Adrenal gland (tissue), 5 donors: ENCODE measurements around the gene ZBED1.

Experiments used
- CTCF ChIP-seq, 6 experiments: fragments of 450-650 bp in 4 of 6; fragments of 200-600 bp in 2 of 6; sonication (generic) in 1 of 6; IDR thresholded peaks; 1 replicate in 5 of 6; 2 replicates in 1 of 6; pipeline versions ENCODE4 v1.5.1 to v1.8.0; 2016 to 2021; ENCODE audit warnings: antibody characterized with exemption in 6 of 6, mild to moderate bottlenecking in 2 of 6, moderate library complexity in 1 of 6
- POLR2A ChIP-seq, 2 donors: fragments of 450-650 bp; IDR thresholded peaks; one replicate each; pipeline ENCODE4 v1.6.1; 2017; ENCODE audit warnings: antibody characterized with exemption in 2 of 2, mild to moderate bottlenecking in 2 of 2, moderate library complexity in 1 of 2
- donor health status: DM: no; HTN: no; CAD: no.

DNA sequence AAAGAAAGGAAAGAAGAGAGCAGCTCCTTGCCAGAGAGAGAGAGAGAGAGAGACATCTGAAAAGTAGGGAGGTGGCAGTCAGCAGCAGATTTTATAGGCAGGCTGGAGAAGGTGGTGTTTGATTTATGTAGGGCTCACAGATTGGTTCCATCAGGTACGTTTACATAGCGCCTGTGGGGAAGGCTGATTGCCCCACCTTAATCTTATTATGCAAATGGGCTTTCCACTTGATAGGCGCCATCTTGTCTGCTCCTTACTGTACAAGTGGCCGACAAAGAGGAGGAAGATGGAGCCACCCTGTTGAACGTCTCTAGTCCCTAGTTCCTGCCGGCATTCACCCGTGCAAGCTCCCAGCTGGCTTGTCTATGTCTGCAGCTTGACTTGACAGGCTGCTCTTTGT, 49.1 kb upstream of the ZBED1 start:
- no peak for TF ChIP-seq POLR2A (IDR thresholded peaks at IDR 0.05)
- TF ChIP-seq CTCF (IDR thresholded peaks at IDR 0.05) = no peak
